Prostate gland (tissue), 2 donors: Measurements from ENCODE around the gene ZNF277.

ENCODE experiments used
- CTCF ChIP-seq, 4 experiments: fragments of 200-600 bp in 2 of 4; fragments of 450-650 bp in 2 of 4; sonication (generic) in 2 of 4; IDR thresholded peaks; 1 replicate in 3 of 4; 2 replicates in 1 of 4; pipeline ENCODE4 v1.5.1; 2016 to 2019; ENCODE audit warnings: antibody characterized with exemption in 4 of 4, mild to moderate bottlenecking in 2 of 4, moderate library complexity in 2 of 4
- POLR2A ChIP-seq: fragments of 450-650 bp; IDR thresholded peaks from one replicate; pipeline ENCODE4 v1.6.1; 2016; ENCODE audit warnings: antibody characterized with exemption, mild to moderate bottlenecking

- TF ChIP-seq CTCF (IDR thresholded peaks at IDR 0.05) (no peak), POLR2A (no peak)
Observed at GRCh38 chr7:112263519-112263918, 57.0 kb downstream of the ZNF277 start.
